Keratinocyte (primary cell): ENCODE measurements around the gene MCUB. TPM values are rescaled to one million over a fixed set of nuclear protein-coding genes. Genes with fewer than 3 reads are reported as not detected.

Experiments used
- DNase-seq: peaks from one replicate; pipeline ENCODE4 v3.0.0-alpha.2; 2011; ENCODE audit warnings: low read depth, missing footprints, low spot score
- FAIRE-seq: peaks from 2 replicates; lab custom pipeline; 2011; peaks lifted over from hg19 to GRCh38; lab: Jason Lieb, UNC
- H2AFZ ChIP-seq: 2 replicates; pipeline ENCODE4 v1.6.0; 2012; ENCODE audit warnings: low read length, control low read depth, inconsistent platforms; ENCODE audit not compliant: control insufficient read depth
- H3K27ac ChIP-seq: 2 replicates; pipeline ENCODE4 v1.5.1; 2011; ENCODE audit warnings: low read length; ENCODE audit not compliant: control insufficient read depth, insufficient read depth
- H3K27me3 ChIP-seq: 3 replicates; pipeline ENCODE4 v1.6.0; 2011; ENCODE audit warnings: low read length; ENCODE audit not compliant: control insufficient read depth, insufficient read depth; ENCODE audit errors: extremely low read depth
- H3K36me3 ChIP-seq, 2 experiments: 2 replicates in 1 of 2; 3 replicates in 1 of 2; pipeline ENCODE4 v1.5.1; 2011; ENCODE audit warnings: low read length in 2 of 2, mild to moderate bottlenecking in 1 of 2; ENCODE audit not compliant: control insufficient read depth in 2 of 2, insufficient read depth in 2 of 2; ENCODE audit errors: extremely low read depth in 1 of 2
- H3K4me1 ChIP-seq: 3 replicates; pipeline ENCODE4 v1.5.1; 2011; ENCODE audit warnings: low read length; ENCODE audit not compliant: control insufficient read depth, insufficient read depth; ENCODE audit errors: extremely low read depth
- H3K4me2 ChIP-seq: 3 replicates; pipeline ENCODE4 v1.6.0; 2011; ENCODE audit warnings: low read depth, low read length; ENCODE audit not compliant: control insufficient read depth, insufficient read depth; ENCODE audit errors: extremely low read depth
- H3K4me3 ChIP-seq, 3 experiments: fragments of 200-600 bp in 1 of 3; sonication (generic) in 1 of 3; 2 replicates in 2 of 3; 3 replicates in 1 of 3; pipeline ENCODE4 v1.5.1; 2011 to 2016; ENCODE audit warnings: low read length in 3 of 3, mild to moderate bottlenecking in 3 of 3, control low read depth in 2 of 3, inconsistent platforms in 1 of 3, low read depth in 1 of 3, mixed read lengths in 1 of 3, mixed run types in 1 of 3, moderate library complexity in 1 of 3; ENCODE audit not compliant: control insufficient read depth in 2 of 3, insufficient read depth in 2 of 3; ENCODE audit errors: extremely low read depth in 1 of 3
- H3K79me2 ChIP-seq: 2 replicates; pipeline ENCODE4 v1.6.0; 2012; ENCODE audit warnings: low read length; ENCODE audit not compliant: control insufficient read depth, insufficient read depth
- H3K9ac ChIP-seq: 3 replicates; pipeline ENCODE4 v1.6.0; 2011; ENCODE audit warnings: low read length; ENCODE audit not compliant: control insufficient read depth, insufficient read depth; ENCODE audit errors: extremely low read depth
- H3K9me1 ChIP-seq: 3 replicates; pipeline ENCODE4 v1.6.0; 2011; ENCODE audit warnings: low read length; ENCODE audit not compliant: control insufficient read depth, insufficient read depth; ENCODE audit errors: extremely low read depth
- H3K9me3 ChIP-seq: 2 replicates; pipeline ENCODE4 v1.5.1; 2012; ENCODE audit warnings: low read depth, low read length; ENCODE audit not compliant: control insufficient read depth
- H4K20me1 ChIP-seq: 3 replicates; pipeline ENCODE4 v1.6.0; 2011; ENCODE audit warnings: low read length; ENCODE audit not compliant: control insufficient read depth, insufficient read depth; ENCODE audit errors: extremely low read depth
- EZH2 ChIP-seq: IDR thresholded peaks from one replicate; pipeline ENCODE4 v1.6.1; 2012; ENCODE audit warnings: inconsistent platforms, mild to moderate bottlenecking, low read length, moderate library complexity
- dilution Hi-C: fragments of 300-500 bp; cut with MboI; formaldehyde crosslinking; loops from one replicate; pipeline ENCODE4 v1.7.0; 2020; ENCODE audit warnings: low sequenced_read_pairs; ENCODE audit not compliant: extremely low pct_ligation_motif_present
- polyA plus RNA-seq, 5 experiments: library from polyadenylated mRNA; depleted of rRNA in 3 of 5; stranded (reverse) in 3 of 5; stranded (forward) in 1 of 5; unstranded in 1 of 5; fragments of >200 nt; gene quantifications; 1 replicate in 1 of 5; 2 replicates in 3 of 5; 3 replicates in 1 of 5; pipeline versions ENCODE4 v1.2.1 to v1.2.3, GENCODE V29; 2011 to 2012; ENCODE audit warnings: missing spikeins in 2 of 5, low read depth in 1 of 5, low replicate concordance in 1 of 5
- TF ChIP-seq, protein P1 (sequence below), 3 experiments: IDR thresholded peaks in 1 of 3; conservative IDR thresholded peaks in 1 of 3; optimal IDR thresholded peaks in 1 of 3; 2 replicates in 2 of 3; 3 replicates in 1 of 3; pipeline versions ENCODE3 to v1.5.1; 2011; ENCODE audit warnings: low read length in 3 of 3, mild to moderate bottlenecking in 3 of 3, moderate library complexity in 2 of 3, control low read depth in 1 of 3, inconsistent platforms in 1 of 3; ENCODE audit not compliant: insufficient read depth in 2 of 3; ENCODE audit errors: extremely low read depth in 1 of 3

Gene MCUB
- polyA plus RNA-seq, 1 donor (not counting 4 experiments of a cell fraction or from before 2014, with no cell fraction given): 20.3 TPM

DNA sequence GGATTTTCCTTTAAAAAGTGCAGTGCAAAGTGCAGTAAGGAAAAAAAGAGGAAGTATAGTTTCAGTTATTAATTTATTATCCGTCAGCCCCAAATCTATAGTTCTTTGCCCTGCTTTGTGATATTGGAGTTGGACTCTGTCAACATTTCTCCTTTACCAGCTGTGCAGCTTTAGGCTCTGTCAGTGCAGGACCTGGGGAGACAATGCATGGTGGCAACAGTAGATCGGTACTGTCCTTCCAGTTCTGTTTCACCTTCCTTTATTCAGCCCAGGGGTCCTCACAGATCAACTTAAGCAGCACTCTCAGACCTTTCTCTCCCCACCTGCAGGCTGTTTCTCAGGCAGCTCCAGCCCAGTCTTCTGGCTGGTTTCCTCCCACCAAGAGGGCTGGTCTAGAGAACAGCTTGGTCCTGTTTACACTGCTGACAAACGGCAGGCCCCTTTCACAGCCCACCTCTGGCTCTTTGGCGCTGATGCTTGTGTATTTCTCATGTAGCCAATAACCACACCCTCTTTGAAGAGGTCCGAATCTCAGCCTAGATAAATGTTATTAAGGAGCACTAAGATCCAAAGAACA is 71.6 kb downstream of the MCUB start:
- no peaks in the 10 kb centered on the region for H3K4me1 ChIP-seq
- no peak overlapping the region for H3K4me2 ChIP-seq
- TF ChIP-seq, protein P1, sequence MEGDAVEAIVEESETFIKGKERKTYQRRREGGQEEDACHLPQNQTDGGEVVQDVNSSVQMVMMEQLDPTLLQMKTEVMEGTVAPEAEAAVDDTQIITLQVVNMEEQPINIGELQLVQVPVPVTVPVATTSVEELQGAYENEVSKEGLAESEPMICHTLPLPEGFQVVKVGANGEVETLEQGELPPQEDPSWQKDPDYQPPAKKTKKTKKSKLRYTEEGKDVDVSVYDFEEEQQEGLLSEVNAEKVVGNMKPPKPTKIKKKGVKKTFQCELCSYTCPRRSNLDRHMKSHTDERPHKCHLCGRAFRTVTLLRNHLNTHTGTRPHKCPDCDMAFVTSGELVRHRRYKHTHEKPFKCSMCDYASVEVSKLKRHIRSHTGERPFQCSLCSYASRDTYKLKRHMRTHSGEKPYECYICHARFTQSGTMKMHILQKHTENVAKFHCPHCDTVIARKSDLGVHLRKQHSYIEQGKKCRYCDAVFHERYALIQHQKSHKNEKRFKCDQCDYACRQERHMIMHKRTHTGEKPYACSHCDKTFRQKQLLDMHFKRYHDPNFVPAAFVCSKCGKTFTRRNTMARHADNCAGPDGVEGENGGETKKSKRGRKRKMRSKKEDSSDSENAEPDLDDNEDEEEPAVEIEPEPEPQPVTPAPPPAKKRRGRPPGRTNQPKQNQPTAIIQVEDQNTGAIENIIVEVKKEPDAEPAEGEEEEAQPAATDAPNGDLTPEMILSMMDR (optimal IDR thresholded peaks at IDR 0.05 in 1 of 3, IDR thresholded peaks at IDR 0.05 in 1 of 3, conservative IDR thresholded peaks at IDR 0.05 in 1 of 3; ENCODE audit: extremely low read depth in 1 of 3, insufficient read depth in 2 of 3, low read length in 3 of 3): no peak
- no peak for TF ChIP-seq EZH2
- H3K36me3 ChIP-seq: no peaks in the 10 kb centered on the region
- no peaks in the 10 kb centered on the region for H3K9me3 ChIP-seq
- DNase-seq: no peak
- dilution Hi-C loops: no loop called here
- H2AFZ ChIP-seq: no peak overlapping the region
- H4K20me1 ChIP-seq: no peaks in the 10 kb centered on the region
- H3K27ac ChIP-seq: no peak overlapping the region
- no peaks in the 10 kb centered on the region for H3K79me2 ChIP-seq
- no peaks in the 10 kb centered on the region for H3K27me3 ChIP-seq
- FAIRE-seq: no peak
- H3K9me1 ChIP-seq: no peaks in the 10 kb centered on the region
- H3K9ac ChIP-seq: no peak overlapping the region
- H3K4me3 ChIP-seq: no peak overlapping the region

- H3K36me3 ChIP-seq: no peaks in the 10 kb centered on the region
- H3K27ac ChIP-seq: no peak overlapping the region
- H3K79me2 ChIP-seq: no peaks in the 10 kb centered on the region
- FAIRE-seq (no peak), DNase-seq (no peak)
- H2AFZ ChIP-seq: no peak overlapping the region
- TF ChIP-seq, protein P1 (optimal IDR thresholded peaks at IDR 0.05 in 1 of 3, IDR thresholded peaks at IDR 0.05 in 1 of 3, conservative IDR thresholded peaks at IDR 0.05 in 1 of 3; ENCODE audit: extremely low read depth in 1 of 3, insufficient read depth in 2 of 3, low read length in 3 of 3): no peak
- no peak for TF ChIP-seq EZH2
- H4K20me1 ChIP-seq: no peaks in the 10 kb centered on the region
- H3K4me3 ChIP-seq: no peak overlapping the region
- dilution Hi-C loops: no loop called here
- H3K27me3 ChIP-seq: no peaks in the 10 kb centered on the region
- H3K9me1 ChIP-seq: no peaks in the 10 kb centered on the region
- no peaks in the 10 kb centered on the region for H3K9me3 ChIP-seq
- H3K4me2 ChIP-seq: no peak overlapping the region
- H3K9ac ChIP-seq: no peak overlapping the region
- no peaks in the 10 kb centered on the region for H3K4me1 ChIP-seq
These were observed 80.6 kb downstream of the MCUB start for GRCh38 chr4:109640644-109641043.
